GM15510 (cell line): ENCODE results near the gene GPRIN1.

Experiments used
- POLR2A ChIP-seq: IDR thresholded peaks from 3 replicates; pipeline ENCODE4 v1.6.1; 2011; ENCODE audit warnings: borderline replicate concordance; ENCODE audit not compliant: insufficient read length; ENCODE audit errors: extremely low read depth

The GPRIN1 gene

GRCh38 chr5:176601901-176602482, 8.0 kb downstream of the GPRIN1 start:
- TF ChIP-seq POLR2A, result no peak

GRCh38 chr5:176597417-176598389, 12.3 kb downstream of the GPRIN1 start:
- TF ChIP-seq POLR2A, result no peak

- no peak for TF ChIP-seq POLR2A
Measured at GRCh38 chr5:176596689-176597416, 13.1 kb downstream of the GPRIN1 start.

GRCh38 chr5:176596069-176596644, 13.8 kb downstream of the GPRIN1 start:
- no peak for TF ChIP-seq POLR2A

- TF ChIP-seq POLR2A, result no peak
Measured at GRCh38 chr5:176595386-176595943, 14.5 kb downstream of the GPRIN1 start.

- TF ChIP-seq POLR2A, result no peak
Measured at GRCh38 chr5:176594554-176594953, 15.4 kb downstream of the GPRIN1 start.

- no peak for TF ChIP-seq POLR2A
Measured at GRCh38 chr5:176593273-176593869, 16.6 kb downstream of the GPRIN1 start.

GRCh38 chr5:176592573-176592972, 17.4 kb downstream of the GPRIN1 start:
- no peak for TF ChIP-seq POLR2A

- no peak for TF ChIP-seq POLR2A
Measured at GRCh38 chr5:176590035-176590717, 19.8 kb downstream of the GPRIN1 start.

- no peak for TF ChIP-seq POLR2A
Measured at GRCh38 chr5:176589039-176589769, 20.8 kb downstream of the GPRIN1 start.

GRCh38 chr5:176588297-176588696, 21.7 kb downstream of the GPRIN1 start:
- no peak for TF ChIP-seq POLR2A

- TF ChIP-seq POLR2A, result no peak
Measured at GRCh38 chr5:176587398-176587797, 22.6 kb downstream of the GPRIN1 start.

- TF ChIP-seq POLR2A, result no peak
Measured at GRCh38 chr5:176583076-176583475, 26.9 kb downstream of the GPRIN1 start.
